Measurements from ENCODE around the gene PAPPA. TPM values are rescaled to one million over a fixed set of nuclear protein-coding genes. Genes with fewer than 3 reads are reported as not detected.

Gene PAPPA
- total RNA-seq, 3 donors from 2014 or later (not counting 1 experiment from before 2014, with no cell fraction given), result not detected

- intact Hi-C loops (cut with micrococcal nuclease), result no loop called here
- Histone ChIP-seq H3K27ac (ENCODE audit: low read length) (no peak overlapping the region), H3K4me3 (ENCODE audit: low read length) (no peak overlapping the region), H3K27me3 (ENCODE audit: control insufficient read depth, insufficient read depth, low read length) (peaks cover 6% of the 10 kb centered on the region), H3K9me3 (ENCODE audit: control insufficient read depth, insufficient read depth, low read length) (no peaks in the 10 kb centered on the region), H3K4me1 (ENCODE audit: control insufficient read depth, insufficient read depth, low read length) (no peaks in the 10 kb centered on the region), H3K36me3 (ENCODE audit: control insufficient read depth, insufficient read depth, low read length) (no peaks in the 10 kb centered on the region)
- no peak for TF ChIP-seq CTCF (IDR thresholded peaks at IDR 0.05)
- DNase-seq (no peak), ATAC-seq (no peak)
- H3K4me1 Mint-ChIP-seq, result no peaks in the 10 kb centered on the region
- no peak overlapping the region for H3K27ac Mint-ChIP-seq
- H3K4me3 Mint-ChIP-seq, result no peak overlapping the region
- peaks cover 2% of the 10 kb centered on the region for H3K36me3 Mint-ChIP-seq
- 80% methylated on average over 9 of the region's 9 CpGs for WGBS (ENCODE audit: insufficient coverage)
- peaks cover 3 to 7% of the 10 kb centered on the region in 2 donors for H3K9me3 Mint-ChIP-seq
- peaks cover 24 to 30% of the 10 kb centered on the region in 2 donors for H3K27me3 Mint-ChIP-seq (ENCODE audit: low read depth in 2 of 2)
These were observed 7.3 kb downstream of the PAPPA start for GRCh38 chr9:116160676-116161571.

GRCh38 chr9:116162241-116162781 lies 8.7 kb downstream of the PAPPA start:
- no peak overlapping the region for H3K27ac Mint-ChIP-seq
- intact Hi-C loops (cut with micrococcal nuclease), result no loop called here
- H3K27me3 Mint-ChIP-seq (ENCODE audit: low read depth in 2 of 2), result peaks cover 11 to 17% of the 10 kb centered on the region in 2 donors
- H3K27ac ChIP-seq (ENCODE audit: low read length), result no peak overlapping the region
- H3K4me3 Mint-ChIP-seq, result no peak overlapping the region
- no peaks in the 10 kb centered on the region for H3K4me1 ChIP-seq (ENCODE audit: control insufficient read depth, insufficient read depth, low read length)
- peaks cover 5 to 9% of the 10 kb centered on the region in 2 donors for H3K9me3 Mint-ChIP-seq
- no peak overlapping the region for H3K4me3 ChIP-seq (ENCODE audit: low read length)
- no peaks in the 10 kb centered on the region for H3K36me3 ChIP-seq (ENCODE audit: control insufficient read depth, insufficient read depth, low read length)
- H3K27me3 ChIP-seq (ENCODE audit: control insufficient read depth, insufficient read depth, low read length), result no peaks in the 10 kb centered on the region
- TF ChIP-seq CTCF (IDR thresholded peaks at IDR 0.05), result no peak
- 79% methylated on average over 5 of the region's 5 CpGs for WGBS (ENCODE audit: insufficient coverage)
- DNase-seq, result no peak
- no peaks in the 10 kb centered on the region for H3K9me3 ChIP-seq (ENCODE audit: control insufficient read depth, insufficient read depth, low read length)
- ATAC-seq, result no peak
- H3K36me3 Mint-ChIP-seq, result no peaks in the 10 kb centered on the region
- H3K4me1 Mint-ChIP-seq, result no peaks in the 10 kb centered on the region

- no peaks in the 10 kb centered on the region for H3K4me1 ChIP-seq (ENCODE audit: control insufficient read depth, insufficient read depth, low read length)
- H3K27ac ChIP-seq (ENCODE audit: low read length), result no peak overlapping the region
- no peaks in the 10 kb centered on the region for H3K4me1 Mint-ChIP-seq
- H3K9me3 ChIP-seq (ENCODE audit: control insufficient read depth, insufficient read depth, low read length), result no peaks in the 10 kb centered on the region
- H3K9me3 Mint-ChIP-seq, result peaks cover 5 to 9% of the 10 kb centered on the region in 2 donors
- no peak overlapping the region for H3K4me3 Mint-ChIP-seq
- no peaks in the 10 kb centered on the region for H3K27me3 ChIP-seq (ENCODE audit: control insufficient read depth, insufficient read depth, low read length)
- no peaks in the 10 kb centered on the region for H3K36me3 ChIP-seq (ENCODE audit: control insufficient read depth, insufficient read depth, low read length)
- no peak for TF ChIP-seq CTCF (IDR thresholded peaks at IDR 0.05)
- no peak for DNase-seq
- no peak overlapping the region for H3K4me3 ChIP-seq (ENCODE audit: low read length)
- no peak overlapping the region for H3K27ac Mint-ChIP-seq
- no peaks in the 10 kb centered on the region for H3K36me3 Mint-ChIP-seq
- peaks cover 9 to 12% of the 10 kb centered on the region in 2 donors for H3K27me3 Mint-ChIP-seq (ENCODE audit: low read depth in 2 of 2)
- 88% methylated on average over 2 of the region's 2 CpGs for WGBS (ENCODE audit: insufficient coverage)
- intact Hi-C loops (cut with micrococcal nuclease), result no loop called here
- no peak for ATAC-seq
These were observed 9.9 kb downstream of the PAPPA start for GRCh38 chr9:116163293-116164055.
